CD4-positive, alpha-beta T cell treated with Interleukin-15 for 4 hours (primary cell): Measurements from ENCODE around the gene RPS21.

Experiments used
- DNase-seq: peaks from one replicate; pipeline ENCODE4 v3.0.0-alpha.2; 2020; ENCODE audit warnings: low spot score

The RPS21 gene

DNA sequence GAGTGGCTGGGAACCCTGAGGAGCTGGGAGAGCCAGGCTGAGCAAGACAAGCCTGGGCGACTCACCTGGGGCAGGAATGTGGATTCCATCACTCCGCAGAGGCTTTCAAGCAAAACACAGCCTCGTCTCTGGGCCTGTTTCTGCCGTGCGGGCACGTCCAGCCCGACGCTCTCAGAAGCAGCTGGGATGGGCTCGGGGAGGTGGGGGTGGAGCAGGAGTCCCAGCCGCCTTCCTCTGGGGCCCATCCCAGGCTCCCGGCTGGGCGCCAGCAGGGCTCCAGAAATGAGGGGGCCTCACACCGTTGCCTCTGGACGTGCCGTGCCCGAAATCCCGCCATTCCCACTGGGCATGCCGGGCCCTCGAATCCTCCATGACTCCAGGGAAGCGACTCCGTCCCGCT is 8.7 kb upstream of the RPS21 start:
- DNase-seq: no peak

DNA sequence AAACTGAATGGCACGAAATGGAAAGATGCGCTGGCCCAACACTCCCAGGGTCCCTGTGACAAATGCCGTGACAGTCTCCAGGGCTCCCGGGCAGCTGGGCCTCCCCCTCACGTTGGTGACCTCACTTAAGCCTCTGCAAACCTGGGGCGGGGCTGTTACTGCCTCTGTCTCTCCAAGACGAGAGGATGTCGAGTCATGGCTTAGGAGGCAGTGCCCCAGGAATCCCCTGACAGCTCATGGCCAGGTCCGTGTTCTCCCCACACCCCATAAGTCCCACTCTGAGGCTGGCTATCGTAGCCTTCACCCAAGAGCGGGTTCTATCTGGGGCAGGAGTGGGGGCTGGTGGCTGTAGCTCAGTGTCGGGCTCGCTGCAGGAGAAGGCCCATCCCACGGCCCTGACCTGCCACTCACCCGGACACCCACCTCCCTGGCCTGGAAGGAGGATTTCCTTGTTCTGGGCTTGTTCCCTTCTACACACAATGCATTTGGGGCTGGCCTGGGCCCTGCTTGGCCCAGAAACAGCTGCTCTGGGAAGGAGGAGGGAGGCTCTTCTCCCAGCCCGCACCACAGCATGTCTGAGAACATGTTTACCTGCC is 5.6 kb upstream of the RPS21 start:
- DNase-seq: no peak

GRCh38 chr20:62381842-62382241 is 5.1 kb upstream of the RPS21 start:
- no peak for DNase-seq

GRCh38 chr20:62382306-62383198 is 4.4 kb upstream of the RPS21 start:
- peak; percentile 78 for DNase-seq

GRCh38 chr20:62387219-62387913 is 463 bp downstream of the RPS21 start:
- peak; percentile 12 for DNase-seq

GRCh38 chr20:62387933-62388635 is 1.2 kb downstream of the RPS21 start:
- DNase-seq: no peak

GRCh38 chr20:62388839-62389600 is 2.1 kb downstream of the RPS21 start:
- DNase-seq: no peak

DNA sequence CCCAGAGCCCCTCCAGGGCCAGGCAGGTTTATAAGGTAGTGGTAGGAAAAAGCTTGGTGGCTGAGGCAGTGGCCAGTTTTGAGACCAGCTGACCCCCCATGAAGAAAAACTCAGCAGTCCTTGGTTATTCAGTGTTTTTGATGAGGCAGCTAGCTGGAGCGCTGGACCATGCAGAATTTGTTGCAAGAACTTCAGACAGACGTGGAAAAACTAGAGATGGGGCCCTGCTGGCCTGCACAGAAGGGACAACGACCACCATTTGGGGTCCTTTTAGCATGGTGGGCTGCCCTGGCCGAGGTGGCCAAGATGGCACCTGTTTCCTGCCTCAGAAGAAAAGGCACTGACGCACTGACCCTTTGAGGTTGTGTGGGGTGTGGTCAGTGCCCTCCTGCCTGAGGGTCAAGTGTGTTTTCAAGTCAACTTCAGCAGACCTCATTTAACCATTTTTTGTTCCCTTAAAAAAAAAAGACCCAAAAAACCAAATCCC is 2.7 kb downstream of the RPS21 start:
- DNase-seq: no peak

GRCh38 chr20:62390317-62391164 is 3.6 kb downstream of the RPS21 start:
- DNase-seq: no peak

DNA sequence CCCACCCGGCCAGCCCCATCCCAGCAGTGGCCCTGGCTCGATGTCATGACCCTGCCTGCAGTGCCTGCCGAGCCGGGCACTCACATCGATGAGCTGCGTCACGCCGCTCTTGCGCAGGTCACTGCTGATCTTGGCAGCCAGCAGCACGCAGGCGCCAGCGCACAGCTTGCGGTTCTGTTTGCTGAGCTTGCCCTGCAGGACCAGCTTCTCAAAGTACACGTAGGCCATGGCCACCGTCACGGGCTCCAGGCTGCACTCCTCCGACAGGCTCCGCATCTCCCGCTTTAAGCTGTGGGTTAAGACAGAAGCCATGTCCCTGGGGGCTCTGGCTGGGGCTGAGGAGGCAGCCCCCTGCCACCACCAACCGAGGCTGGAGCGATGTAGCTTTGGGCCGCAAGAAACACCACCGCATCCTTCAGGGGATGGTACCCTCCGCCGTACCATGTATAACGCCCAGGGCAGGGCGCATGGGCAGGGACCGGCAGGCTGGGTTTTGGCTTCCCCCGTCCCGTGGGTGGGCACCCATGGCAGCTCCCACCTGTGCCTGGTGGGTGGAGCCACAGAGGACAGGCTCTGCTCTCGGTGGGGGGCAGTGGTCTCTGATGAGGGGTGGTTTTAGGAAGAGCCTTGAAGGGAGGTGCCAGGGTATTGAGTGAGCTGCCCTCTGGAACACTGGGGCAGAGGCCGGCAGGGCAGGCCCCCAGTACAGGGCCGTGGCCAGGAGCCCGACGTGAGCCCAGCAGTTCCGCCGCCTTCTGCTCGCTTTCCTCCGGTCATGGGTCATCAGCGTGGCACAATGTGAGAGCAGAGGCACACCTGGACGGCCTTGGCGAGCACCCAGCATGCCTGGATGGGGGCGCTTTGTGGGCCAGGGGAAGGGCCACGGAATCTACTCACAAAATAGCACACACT is 4.5 kb downstream of the RPS21 start:
- DNase-seq: no peak

DNA sequence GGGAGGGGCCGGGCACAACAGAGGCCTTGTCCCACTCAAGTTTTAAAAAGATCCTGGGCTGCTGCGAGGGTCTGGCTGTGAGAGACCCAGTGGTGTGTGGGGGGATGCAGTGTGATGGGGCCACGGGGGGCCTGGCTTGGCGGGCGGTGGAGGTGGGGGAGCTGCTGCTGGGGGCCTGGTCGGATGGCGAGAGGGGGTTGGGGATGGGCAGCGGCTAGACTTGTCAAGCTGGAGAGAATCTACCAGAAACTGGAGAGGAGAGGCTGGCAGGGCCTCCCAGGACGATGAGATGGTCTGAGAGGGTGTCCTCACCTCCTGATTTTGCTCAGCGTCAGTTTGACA is 5.1 kb downstream of the RPS21 start:
- no peak for DNase-seq

DNA sequence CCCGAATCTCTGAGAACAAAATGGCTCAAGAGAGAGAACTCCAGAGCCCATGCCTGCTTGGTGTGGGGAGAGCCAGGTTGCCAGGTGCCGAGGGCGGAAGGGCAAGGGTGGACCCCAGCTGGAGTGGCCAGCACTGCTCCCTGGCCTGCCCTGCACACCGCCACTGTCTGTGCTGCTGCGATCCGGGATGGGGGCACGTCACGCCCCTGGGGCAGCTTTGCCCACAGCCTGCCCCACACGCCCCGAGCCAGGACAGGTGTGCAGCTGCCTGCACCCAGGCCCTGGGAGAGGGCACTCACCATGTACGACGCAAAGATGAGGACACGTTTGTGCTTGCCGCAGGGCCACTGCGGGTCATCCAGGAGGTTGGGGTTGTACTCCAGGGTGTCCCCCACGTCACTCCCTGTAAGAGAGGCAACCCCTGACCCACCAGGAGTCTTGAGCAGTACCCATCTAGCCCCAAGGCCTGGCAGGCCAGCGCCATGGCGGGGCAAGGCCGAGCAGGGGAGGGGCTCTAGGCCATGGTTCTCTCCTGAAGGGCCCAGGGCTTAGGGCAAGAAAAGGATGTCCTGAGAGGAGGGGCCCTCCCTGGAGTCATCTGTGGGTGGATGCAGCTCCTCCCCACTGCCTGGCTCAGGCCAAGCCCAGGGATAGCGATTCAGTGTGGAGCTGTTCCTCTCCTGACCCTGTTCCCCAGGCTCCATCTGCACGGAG is 5.9 kb downstream of the RPS21 start:
- DNase-seq: no peak

GRCh38 chr20:62393335-62393665 is 6.4 kb downstream of the RPS21 start:
- no peak for DNase-seq

GRCh38 chr20:62393830-62394229 is 6.9 kb downstream of the RPS21 start:
- DNase-seq: no peak

GRCh38 chr20:62394248-62395245 is 7.6 kb downstream of the RPS21 start:
- DNase-seq: no peak

DNA sequence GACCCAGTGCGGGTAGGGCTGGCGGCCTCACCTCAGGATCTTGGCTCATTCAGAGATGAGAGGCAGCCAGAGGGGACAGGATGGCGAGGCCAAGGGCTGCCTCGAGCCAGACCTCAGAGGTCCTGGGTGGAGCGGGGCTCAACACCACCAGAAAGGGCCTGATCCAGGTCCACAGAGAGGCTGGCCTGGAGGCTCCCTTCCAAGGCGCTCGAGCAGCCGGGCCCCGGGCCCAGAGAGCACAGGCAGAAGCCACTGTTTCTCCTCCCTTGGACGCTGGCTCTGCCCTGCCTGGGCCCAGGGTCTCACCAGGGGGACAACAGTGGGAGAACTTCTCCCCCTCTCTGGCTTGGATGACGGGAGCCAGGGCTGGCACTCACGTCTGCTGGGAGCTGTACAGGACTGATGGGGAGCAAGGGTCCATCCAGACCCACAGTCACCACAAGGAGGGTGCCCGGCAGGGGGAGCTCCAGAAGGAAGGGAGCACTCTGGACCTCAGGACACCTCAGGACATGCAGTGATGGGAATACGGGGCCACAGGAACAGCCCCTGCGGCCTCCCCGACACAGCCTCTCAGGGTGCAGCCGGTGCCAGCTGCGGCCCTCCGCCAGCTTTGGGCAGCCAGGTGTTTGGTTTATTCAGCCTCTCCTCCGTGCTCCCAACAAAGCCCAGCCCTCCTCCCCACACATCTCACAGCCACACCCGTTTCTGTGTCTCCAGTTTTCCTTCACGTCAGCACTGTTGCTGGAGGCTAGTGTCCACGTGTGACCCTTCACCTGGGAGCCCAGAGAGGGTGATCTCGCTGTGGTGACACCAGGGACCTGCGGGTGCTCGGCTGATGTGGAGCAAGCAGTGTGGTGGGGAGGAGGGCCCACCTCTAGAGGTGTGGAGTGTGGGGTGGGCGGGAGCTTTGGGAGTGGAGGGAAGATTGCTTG is 8.7 kb downstream of the RPS21 start:
- DNase-seq: no peak
